GM19025 (cell line): ENCODE measurements around the gene CCDC169.

Experiments
- ATAC-seq: cut with Tn5 transposase; IDR thresholded peaks from one replicate; pipeline ENCODE4 v1.9.1; 2021; ENCODE audit warnings: mild to moderate bottlenecking, low read depth, moderate library complexity; ENCODE audit not compliant: unreplicated experiment

CCDC169 gene

DNA sequence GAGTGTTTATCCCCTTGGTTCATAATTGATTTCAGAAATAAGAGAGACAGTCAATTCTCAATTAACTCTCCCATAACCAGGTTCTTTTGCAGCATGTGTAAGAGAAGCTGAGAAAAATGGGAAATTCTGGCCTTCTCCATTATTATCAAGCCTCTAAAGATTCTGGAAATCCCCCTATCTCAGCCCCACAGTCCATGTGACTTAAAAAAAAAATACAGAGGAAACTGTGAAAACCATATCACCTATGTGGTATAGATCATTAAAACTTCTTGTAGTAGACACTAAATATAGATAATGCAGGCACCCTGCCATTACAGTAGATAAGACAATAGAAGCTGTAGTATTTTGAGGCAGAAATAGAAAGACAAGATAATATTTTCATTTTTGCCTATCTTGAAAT lies 48.9 kb downstream of the CCDC169 start:
- ATAC-seq: no peak

GRCh38 chr13:36244990-36245389 lies 52.6 kb downstream of the CCDC169 start:
- no peak for ATAC-seq

GRCh38 chr13:36244073-36244472 lies 53.5 kb downstream of the CCDC169 start:
- no peak for ATAC-seq

GRCh38 chr13:36242761-36243160 lies 54.9 kb downstream of the CCDC169 start:
- ATAC-seq: no peak

GRCh38 chr13:36231236-36231635 lies 66.4 kb downstream of the CCDC169 start:
- ATAC-seq: no peak

- ATAC-seq: no peak
These were observed 72.9 kb downstream of the CCDC169 start for GRCh38 chr13:36224730-36225129.

DNA sequence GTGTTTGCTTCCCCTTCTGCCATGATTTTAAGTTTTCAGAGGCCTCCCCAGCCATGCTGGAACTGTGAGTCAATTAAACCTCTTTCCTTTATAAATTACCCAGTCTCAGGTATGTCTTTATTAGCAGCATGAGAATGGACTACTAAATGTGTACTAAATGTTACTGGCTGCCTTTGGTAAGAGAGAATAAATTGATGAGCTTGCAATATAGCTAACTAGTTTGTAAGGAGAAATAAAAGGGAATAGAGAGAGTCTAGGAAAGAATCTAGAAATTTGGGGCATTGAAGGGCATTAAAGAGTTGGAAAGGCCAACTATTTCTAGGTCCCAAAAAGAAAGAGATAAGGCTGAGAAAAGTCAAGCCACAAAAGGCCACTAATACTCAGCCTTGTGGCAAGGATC lies 77.7 kb downstream of the CCDC169 start:
- no peak for ATAC-seq

- ATAC-seq: no peak
These were observed 80.2 kb downstream of the CCDC169 start for GRCh38 chr13:36217456-36217855.

DNA sequence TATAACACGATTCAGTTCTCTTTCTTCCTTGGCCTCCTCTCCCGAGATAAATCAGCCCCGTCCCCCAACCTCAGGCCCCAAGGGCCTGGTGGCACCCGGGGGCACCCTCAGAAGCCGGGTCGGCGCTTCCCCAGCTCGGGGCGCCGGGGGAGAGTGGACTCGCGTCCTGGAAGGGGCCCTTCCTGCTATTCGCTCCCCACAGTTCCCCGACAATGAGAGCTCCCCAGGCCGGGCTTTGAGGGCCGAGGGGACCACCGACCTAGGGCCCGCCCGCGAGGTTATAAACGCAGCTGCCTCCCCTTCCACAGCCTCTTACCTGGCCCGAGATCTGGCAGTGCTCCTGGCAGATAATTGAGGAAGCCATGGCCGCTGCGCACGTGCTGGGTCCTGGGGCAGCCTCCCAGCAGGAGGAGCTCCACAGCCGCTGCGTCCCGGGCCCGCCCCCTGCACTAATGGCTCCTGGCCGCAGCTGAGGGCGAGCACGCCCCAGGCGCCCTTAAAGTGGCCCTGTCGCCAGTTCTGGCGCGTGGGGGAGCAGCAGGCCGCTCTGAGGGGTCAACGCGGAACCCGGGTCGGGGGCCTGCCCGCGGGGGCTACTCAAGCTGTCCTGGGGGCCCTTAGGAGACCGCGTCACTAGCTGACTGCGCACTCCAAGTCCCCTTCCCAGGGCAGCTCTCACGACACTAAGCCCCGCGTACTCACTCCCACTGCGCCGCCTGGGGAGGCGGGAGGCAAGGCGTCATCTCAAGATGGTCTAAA lies 83.3 kb downstream of the CCDC169 start, which contains the start of gene SOHLH2:
Gene SOHLH2 (minus strand): TSS at position 394 of the 759 bp plus-strand sequence. CDS start 30 bp downstream, at position 364.
- no peak for ATAC-seq

DNA sequence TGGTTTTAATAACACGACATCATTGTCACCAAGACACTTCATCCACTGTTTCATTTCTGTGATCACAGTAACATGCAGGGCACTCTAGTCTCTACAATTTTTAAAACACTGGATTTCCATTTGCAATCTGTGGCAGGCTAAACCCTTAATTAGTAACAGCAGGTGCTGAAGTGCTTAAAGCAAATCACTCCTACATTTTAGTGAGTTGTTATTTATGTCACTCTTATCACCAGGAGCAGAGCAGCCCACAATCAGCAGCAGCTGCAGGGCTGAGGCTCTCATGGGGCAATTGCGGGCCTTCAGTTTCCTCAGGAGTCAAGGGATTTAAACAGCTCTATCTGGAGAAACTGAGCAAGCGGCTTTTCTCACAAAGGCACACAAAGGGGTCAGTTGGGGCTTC lies 84.8 kb downstream of the CCDC169 start:
- no peak for ATAC-seq

DNA sequence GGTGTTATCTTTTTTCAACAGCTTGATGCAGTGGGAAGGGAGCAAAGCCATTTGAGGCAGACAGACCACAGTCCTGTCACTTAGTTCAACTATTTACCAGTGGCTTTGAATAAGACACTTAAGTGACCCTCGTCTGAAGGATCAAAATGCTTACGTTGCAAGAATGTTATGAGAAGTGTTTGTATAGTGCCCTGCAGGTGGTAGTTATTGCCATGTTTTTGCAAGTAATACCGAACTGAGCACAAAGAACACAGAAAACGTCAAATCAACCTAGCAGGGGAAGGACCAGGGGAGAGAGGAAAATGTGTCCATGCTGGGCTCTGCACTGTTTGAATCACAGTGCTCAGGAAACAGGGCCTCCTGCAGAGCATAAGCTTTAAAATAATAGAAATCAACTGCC lies 86.0 kb downstream of the CCDC169 start:
- ATAC-seq: no peak

- ATAC-seq: no peak
These were observed 86.9 kb downstream of the CCDC169 start for GRCh38 chr13:36210738-36211137.

- ATAC-seq: no peak
These were observed 89.9 kb downstream of the CCDC169 start for GRCh38 chr13:36207672-36208071.

DNA sequence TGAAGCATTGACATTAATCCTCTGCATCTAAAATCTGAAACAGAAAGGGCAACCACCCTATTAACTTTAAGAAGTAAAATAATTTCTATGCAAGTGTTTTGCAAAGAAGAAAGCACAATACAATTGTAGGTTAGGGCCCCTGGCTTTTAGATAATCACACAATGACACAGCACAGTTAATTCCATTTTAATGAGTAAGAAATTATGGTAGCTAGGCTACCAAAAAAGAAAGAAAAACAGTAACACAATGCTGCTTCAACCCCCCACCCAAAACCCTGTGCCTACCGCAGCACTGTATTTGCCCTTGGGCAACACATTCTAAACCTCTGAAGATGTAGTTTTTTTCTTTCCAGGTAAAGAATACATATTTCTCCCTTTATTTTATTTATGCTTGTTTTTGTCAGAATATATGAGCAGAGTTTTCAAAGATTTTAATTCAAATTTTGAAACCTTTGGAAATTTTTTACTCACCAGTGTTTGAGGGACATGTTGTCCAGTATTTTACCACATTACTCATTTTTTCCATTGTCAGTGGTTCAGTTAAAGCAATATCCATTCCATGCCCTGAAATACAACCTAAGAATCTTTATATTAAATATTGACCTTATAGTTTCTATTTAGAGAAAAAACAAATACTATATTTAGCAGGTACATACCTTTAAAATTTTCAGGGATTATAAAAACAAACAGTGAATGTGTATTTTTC lies 104.3 kb downstream of the CCDC169 start:
- no peak for ATAC-seq

DNA sequence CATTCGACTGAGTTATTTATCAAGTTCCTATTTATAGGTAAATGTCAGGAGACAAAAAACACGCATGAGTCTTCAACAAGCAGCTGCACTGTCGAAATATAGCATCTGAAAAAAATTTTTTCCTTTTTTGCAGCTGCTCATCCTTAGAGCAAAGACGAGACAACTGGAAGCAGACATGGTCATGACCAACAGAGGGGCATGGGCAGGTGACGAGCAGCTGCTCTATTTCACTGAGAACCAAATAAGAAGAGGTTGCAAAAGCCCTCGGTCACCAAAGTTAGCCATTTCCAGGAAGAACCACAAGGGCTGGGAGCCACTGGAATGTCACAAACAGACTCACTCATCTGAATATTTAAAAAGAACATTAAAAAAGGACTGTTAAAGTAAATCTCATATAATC lies 105.4 kb downstream of the CCDC169 start:
- no peak for ATAC-seq

- no peak for ATAC-seq
These were observed 106.8 kb downstream of the CCDC169 start for GRCh38 chr13:36190771-36191170.

- ATAC-seq: no peak
These were observed 109.2 kb downstream of the CCDC169 start for GRCh38 chr13:36188441-36188840.

DNA sequence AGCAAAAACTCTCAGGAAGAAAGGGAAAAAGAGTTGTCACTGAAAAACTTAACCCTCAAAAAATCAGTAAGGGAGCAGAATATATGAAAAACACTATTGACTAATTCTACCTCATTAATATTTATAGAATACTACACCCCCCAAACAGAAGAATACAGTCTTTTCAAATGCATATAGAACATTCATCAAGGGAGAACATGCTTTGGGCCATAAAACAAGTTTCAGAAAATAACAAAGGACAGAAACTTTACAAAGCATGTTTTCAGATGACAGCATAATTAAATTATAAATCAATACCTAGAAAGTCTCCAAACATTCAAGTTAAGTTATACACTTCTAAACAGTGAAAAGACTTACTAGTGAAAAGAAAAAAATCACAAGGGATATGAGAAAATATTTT lies 113.7 kb downstream of the CCDC169 start:
- ATAC-seq: no peak
